Ovary (tissue), 9 donors: Measurements from ENCODE around the gene EAF1. TPM values are rescaled to one million over a fixed set of nuclear protein-coding genes. Genes with fewer than 3 reads are reported as not detected.
"Not testable (repeated sequence)": the region's sequence is repeated elsewhere in the genome, so short reads cannot be mapped to it uniquely, and the experiment has no call there.

Source experiments
- DNase-seq, 5 donors: peaks; one replicate each; pipeline ENCODE4 v3.0.0-alpha.2; 2019 to 2020
- H3K27ac ChIP-seq, 2 donors: fragments of 200-600 bp; one replicate each; pipeline versions ENCODE4 v1.5.1 to v1.8.0; 2019 to 2022
- H3K27me3 ChIP-seq: fragments of 200-600 bp; one replicate; pipeline ENCODE4 v1.8.0; 2022
- H3K36me3 ChIP-seq: fragments of 200-600 bp; sonication (generic); one replicate; pipeline ENCODE4 v1.5.1; 2019
- H3K4me1 ChIP-seq: one replicate; pipeline ENCODE4 v1.8.1; 2013; ENCODE audit warnings: mild to moderate bottlenecking, moderate library complexity; ENCODE audit not compliant: insufficient read depth
- H3K4me3 ChIP-seq: fragments of 200-600 bp; sonication (generic); one replicate; pipeline ENCODE4 v1.5.1; 2017
- H3K9me3 ChIP-seq, 2 donors: fragments of 200-600 bp in 1 of 2; sonication (generic) in 1 of 2; one replicate each; pipeline versions ENCODE4 v1.5.1 to v1.8.1; 2013 to 2019; ENCODE audit warnings: mild to moderate bottlenecking in 1 of 2, moderate library complexity in 1 of 2
- CTCF ChIP-seq, 3 donors: fragments of 450-650 bp in 2 of 3; fragments of 200-600 bp in 1 of 3; IDR thresholded peaks; one replicate each; pipeline versions ENCODE4 v1.5.1 to v1.8.0; 2016 to 2022; ENCODE audit warnings: antibody characterized with exemption in 3 of 3, mild to moderate bottlenecking in 1 of 3
- EP300 ChIP-seq: sonication (generic); formaldehyde crosslinking; IDR thresholded peaks from one replicate; pipeline ENCODE4 v1.6.1; 2017; ENCODE audit warnings: antibody characterized with exemption
- POLR2A ChIP-seq: fragments of 450-650 bp; IDR thresholded peaks from one replicate; pipeline ENCODE4 v1.6.1; 2017; ENCODE audit warnings: antibody characterized with exemption, mild to moderate bottlenecking, moderate library complexity
- WGBS, 3 donors: extraction: QIAGEN DNeasy Blood & Tissue Kit in 1 of 3; methylation state at CpG; one replicate each; pipeline versions ENCODE4 v1.1.5 to v1.1.7; 2013 to 2017; 5-methylcytosine and 5-hydroxymethylcytosine counted together
- intact Hi-C, 4 donors: fragments of 100-400 bp; cut with DNase I; formaldehyde crosslinking; loops; one replicate each; pipeline versions ENCODE4 v1.11.0 to v1.15.1; 2022 to 2023
- polyA plus RNA-seq, 2 donors: library from polyadenylated mRNA; stranded (reverse); fragments of 200-250 nt in 1 of 2; fragments of 350-450 nt in 1 of 2; fragmentation: Illumina TruSeq in 1 of 2; extraction: RNeasy Lipid Tissue Mini Kit (QIAGEN cat#74804) in 1 of 2; gene quantifications; one replicate each; pipeline ENCODE4 v1.2.3, GENCODE V29; 2013 to 2014
- total RNA-seq, 7 donors: library from RNA; depleted of rRNA in 2 of 7; stranded (reverse); fragments of >200 nt in 2 of 7; fragmentation: NEBNext Ultra II Directional in 3 of 7; extraction: Animal tissue kit (Norgen Biotek cat#: 25700) in 3 of 7; gene quantifications; one replicate each; pipeline versions ENCODE4 v1.1.0 to v1.2.4, GENCODE V29; 2016 to 2023
- donor health status: DM: no; HTN: no; CAD: no; lungs with moderate emphysema.
- donor health status: DM: no; HTN: no; CAD: no.
- donor health status: Bipolar disorder and iron deficiency.
- donor health status: DM: yes; HTN: yes; CAD: no.
- donor health status: DM: no; HTN: no; CAD: no.
- donor health status: DM: yes; HTN: yes; CAD: no.

EAF1 gene
- total and polyA plus RNA-seq, 9 donors = 5.4 to 16.0 (median 11.9) TPM

- DNase-seq = no peak
- Histone ChIP-seq H3K27me3 (no peaks in the 10 kb centered on the region), H3K36me3 (no peaks in the 10 kb centered on the region), H3K9me3 (no peaks in the 10 kb centered on the region), H3K4me1 (no peaks in the 10 kb centered on the region), H3K4me3 (no peak overlapping the region), H3K27ac (no peak overlapping the region)
- 36 to 37% (median 37%) methylated on average over 3 of the region's 3 CpGs for WGBS, 3 donors
- TF ChIP-seq POLR2A = no peak
- no peak for TF ChIP-seq EP300
- TF ChIP-seq CTCF (IDR thresholded peaks at IDR 0.05) = no peak
- intact Hi-C loops = no loop called here
Observed at GRCh38 chr3:15476378-15476777, 49.0 kb downstream of the EAF1 start.

- intact Hi-C loops = no loop called here
- Histone ChIP-seq H3K4me3 (no peak overlapping the region), H3K27me3 (no peaks in the 10 kb centered on the region), H3K36me3 (no peaks in the 10 kb centered on the region), H3K9me3 (no peaks in the 10 kb centered on the region), H3K4me1 (no peaks in the 10 kb centered on the region), H3K27ac (no peak overlapping the region)
- no peak for DNase-seq
- WGBS, 3 donors = 72 to 78% (median 74%) methylated on average over 6 of the region's 6 CpGs
- TF ChIP-seq EP300 (no peak), CTCF (IDR thresholded peaks at IDR 0.05) (no peak), POLR2A (no peak)
Observed at GRCh38 chr3:15477951-15478639, 50.7 kb downstream of the EAF1 start.

GRCh38 chr3:15478640-15478979 lies 51.2 kb downstream of the EAF1 start:
- Histone ChIP-seq H3K27ac (no peak overlapping the region), H3K9me3 (no peaks in the 10 kb centered on the region), H3K36me3 (no peaks in the 10 kb centered on the region), H3K4me3 (no peak overlapping the region), H3K27me3 (no peaks in the 10 kb centered on the region), H3K4me1 (no peaks in the 10 kb centered on the region)
- DNase-seq = no peak
- TF ChIP-seq POLR2A (no peak), CTCF (IDR thresholded peaks at IDR 0.05) (no peak), EP300 (no peak)
- WGBS, 3 donors = 79 to 85% (median 81%) methylated on average over 5 of the region's 5 CpGs
- intact Hi-C loops = no loop called here

GRCh38 chr3:15479400-15480224 lies 52.2 kb downstream of the EAF1 start:
- Histone ChIP-seq H3K36me3 (no peaks in the 10 kb centered on the region), H3K9me3 (no peaks in the 10 kb centered on the region), H3K4me3 (no peak overlapping the region), H3K4me1 (no peaks in the 10 kb centered on the region), H3K27me3 (no peaks in the 10 kb centered on the region), H3K27ac (no peak overlapping the region)
- no peak for DNase-seq
- intact Hi-C loops = no loop called here
- TF ChIP-seq CTCF (IDR thresholded peaks at IDR 0.05) (no peak), EP300 (no peak), POLR2A (no peak)

GRCh38 chr3:15484551-15484950 lies 57.2 kb downstream of the EAF1 start:
- H3K9me3 ChIP-seq, H3K27ac ChIP-seq, intact Hi-C loops, H3K27me3 ChIP-seq, H3K4me1 ChIP-seq, H3K36me3 ChIP-seq, H3K4me3 ChIP-seq, DNase-seq: not testable (repeated sequence)
- WGBS, 3 donors = 89 to 95% (median 95%) methylated on average over 6 of the region's 6 CpGs
